Endometrium (tissue), 2 donors: ENCODE data around the gene PLS1.
"Not testable (repeated sequence)": the region's sequence is repeated elsewhere in the genome, so short reads cannot be mapped to it uniquely, and the experiment has no call there.

Source experiments
- FAIRE-seq: peaks from 2 replicates; lab custom pipeline; 2012; peaks lifted over from hg19 to GRCh38; lab: Jason Lieb, UNC
- donor health status: control.
- donor health status: control.

The PLS1 gene

GRCh38 chr3:142595581-142595950 is 627 bp upstream of the PLS1 start:
- no peak for FAIRE-seq

GRCh38 chr3:142596726-142597088 is 514 bp downstream of the PLS1 start:
- FAIRE-seq, result no peak

GRCh38 chr3:142597906-142598305 is 1.7 kb downstream of the PLS1 start:
- no peak for FAIRE-seq

GRCh38 chr3:142601713-142602112 is 5.5 kb downstream of the PLS1 start:
- FAIRE-seq, result no peak

DNA sequence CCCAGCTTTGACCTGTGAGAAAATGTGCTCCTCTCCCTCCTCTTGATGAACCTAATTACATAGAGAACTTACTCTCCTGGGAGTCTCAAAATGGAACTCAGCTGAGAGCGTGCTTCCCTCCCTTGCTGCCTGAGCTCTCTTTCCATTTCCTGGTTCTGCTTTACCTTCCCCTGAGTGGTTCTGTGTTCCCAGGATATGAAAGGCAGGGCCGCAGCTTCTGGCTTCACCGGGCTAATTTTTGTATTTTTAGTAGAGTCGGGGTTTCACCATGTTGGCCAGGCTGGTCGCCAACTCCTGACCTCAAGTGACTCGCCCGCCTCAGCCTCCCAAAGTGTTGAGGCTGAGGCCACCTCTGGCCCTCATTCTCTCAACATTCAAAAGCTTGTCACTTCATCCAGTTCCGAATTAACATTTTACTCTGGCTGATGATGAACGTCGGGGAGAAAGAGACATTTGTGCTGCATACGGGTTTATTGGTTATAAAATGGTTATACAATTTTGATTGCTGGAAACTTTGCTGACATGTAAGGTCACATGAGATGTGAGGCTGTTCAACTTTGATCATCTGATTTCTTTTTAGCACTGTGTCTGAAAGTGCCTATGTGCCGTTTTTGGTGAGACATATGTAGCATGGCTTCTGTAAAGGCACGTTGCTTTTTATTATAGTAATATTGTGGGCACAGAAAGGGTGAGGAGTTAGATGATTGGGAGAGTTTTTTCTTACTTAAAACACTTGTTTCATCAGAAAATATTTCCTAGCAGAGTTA is 6.6 kb downstream of the PLS1 start:
- FAIRE-seq, result no peak

DNA sequence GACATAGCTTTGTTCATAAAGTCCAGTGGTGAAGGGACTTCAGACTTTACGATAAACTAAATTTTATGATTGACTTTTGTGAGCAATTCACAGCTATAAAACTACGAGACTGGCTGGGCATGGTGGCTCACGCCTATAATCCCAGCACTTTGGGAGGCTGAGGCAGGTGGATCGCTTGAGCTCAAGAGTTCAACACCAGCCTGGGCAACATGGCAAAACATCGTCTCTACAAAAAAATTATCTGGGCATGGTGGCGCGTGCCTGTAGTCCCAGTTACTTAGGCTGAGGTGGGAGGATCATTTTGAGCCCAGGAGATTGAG is 7.2 kb downstream of the PLS1 start:
- FAIRE-seq, result not testable (repeated sequence)

DNA sequence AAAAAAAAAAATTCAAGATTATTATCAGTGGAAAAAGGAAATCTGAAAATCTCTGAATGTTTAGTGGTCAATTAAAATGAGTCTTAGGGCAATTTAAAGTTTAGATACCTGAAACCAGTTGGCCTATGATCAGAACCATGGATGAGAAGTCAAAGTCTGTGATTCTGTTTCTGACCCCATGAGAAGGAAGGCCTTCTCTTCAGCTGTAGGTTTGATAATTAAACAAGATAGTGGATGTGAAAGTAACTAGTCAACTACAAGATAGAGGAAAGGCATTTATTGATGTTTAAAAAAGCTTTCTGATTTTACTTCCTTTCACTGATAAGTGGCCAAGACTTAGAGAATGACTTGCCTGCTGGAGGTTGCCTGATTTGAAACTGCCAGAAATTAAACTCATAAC is 8.7 kb downstream of the PLS1 start:
- FAIRE-seq, result no peak

DNA sequence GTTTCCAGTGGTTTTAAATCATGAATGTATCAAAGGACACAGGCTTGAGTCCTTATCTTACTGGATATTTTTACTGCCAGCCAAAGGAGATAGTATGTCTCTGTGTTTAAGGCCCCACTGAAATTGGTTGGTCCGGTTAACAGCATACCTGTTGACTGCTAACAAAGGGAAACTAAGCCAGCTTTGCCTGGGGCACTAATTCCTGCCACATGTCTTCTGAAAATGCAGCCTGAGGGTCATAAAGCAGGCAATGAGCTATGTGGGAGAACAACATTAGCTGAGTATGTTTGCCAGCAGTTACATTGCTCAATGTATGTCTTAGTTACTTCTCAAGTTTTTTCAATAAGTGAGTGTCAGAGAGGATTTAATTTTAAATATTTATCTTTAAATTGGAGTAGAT is 12.4 kb downstream of the PLS1 start:
- FAIRE-seq, result no peak

- FAIRE-seq, result no peak
Measured at GRCh38 chr3:142609136-142609535, 12.9 kb downstream of the PLS1 start.

DNA sequence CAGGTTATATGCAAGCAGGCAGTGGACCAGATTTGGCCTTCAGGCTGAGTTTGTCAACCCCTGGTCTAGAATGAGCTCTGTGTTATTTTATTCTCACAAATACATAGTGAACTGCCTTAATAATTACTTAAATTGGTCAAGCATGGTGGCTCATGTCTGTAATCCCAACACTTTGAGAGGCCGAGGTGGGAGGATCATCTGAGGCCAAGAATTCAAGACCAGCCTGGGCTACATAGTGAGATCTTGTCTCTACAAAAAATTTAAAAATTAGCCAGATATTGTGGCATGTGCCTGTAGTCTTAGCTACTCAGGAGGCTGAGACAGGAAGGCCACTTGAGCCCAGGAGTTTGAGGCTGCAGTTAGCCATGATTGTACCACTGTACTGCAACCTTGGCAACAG is 15.0 kb downstream of the PLS1 start:
- no peak for FAIRE-seq

- FAIRE-seq, result no peak
Measured at GRCh38 chr3:142613491-142613890, 17.3 kb downstream of the PLS1 start.

DNA sequence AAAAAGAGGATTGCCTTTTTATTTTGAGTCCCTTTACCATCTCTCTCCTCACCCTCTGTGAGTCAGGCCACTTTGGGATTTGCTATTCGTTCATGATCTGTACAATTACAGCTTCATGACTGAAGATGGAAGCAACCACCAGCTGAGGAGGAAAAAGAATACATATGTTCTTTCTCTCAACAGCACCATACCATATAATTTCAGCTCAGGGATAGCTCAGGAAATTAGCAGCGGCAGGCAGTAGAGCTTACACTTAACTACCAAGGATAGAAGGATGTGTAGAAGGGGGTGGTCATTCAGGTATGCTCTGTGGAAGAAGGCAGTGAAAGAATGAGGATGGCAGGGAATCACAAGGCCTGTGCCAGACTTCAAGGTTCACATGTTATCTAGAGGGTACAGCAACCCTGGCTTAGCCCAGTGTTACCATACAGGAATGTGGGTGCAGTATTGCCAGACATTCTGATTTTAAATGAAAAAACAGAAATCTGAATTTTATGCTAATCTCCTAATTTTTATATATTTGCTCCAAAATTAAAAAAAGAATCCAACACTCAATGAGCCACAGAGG is 17.9 kb downstream of the PLS1 start:
- no peak for FAIRE-seq

DNA sequence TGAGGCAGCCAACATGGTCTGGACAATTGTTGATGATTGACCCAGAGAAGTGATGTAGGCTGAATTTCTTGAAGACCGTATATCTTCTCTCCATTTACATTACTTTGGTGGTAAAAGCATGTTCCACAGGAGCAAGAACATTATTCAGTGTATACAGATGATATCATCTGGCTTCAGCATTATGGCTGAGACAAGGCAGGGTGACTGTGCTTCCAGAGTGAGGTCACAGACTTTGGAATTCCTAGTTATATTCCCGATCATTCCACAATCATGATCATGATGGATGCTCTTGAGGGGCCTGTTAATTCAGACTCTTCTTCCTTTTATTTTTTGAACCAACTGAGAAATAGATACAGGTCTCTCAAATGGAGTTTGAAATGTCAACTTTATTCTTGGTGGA is 19.0 kb downstream of the PLS1 start:
- no peak for FAIRE-seq

GRCh38 chr3:142618917-142619461 is 22.8 kb downstream of the PLS1 start:
- no peak for FAIRE-seq

- no peak for FAIRE-seq
Measured at GRCh38 chr3:142622405-142622804, 26.2 kb downstream of the PLS1 start.

- no peak for FAIRE-seq
Measured at GRCh38 chr3:142623194-142623593, 27.0 kb downstream of the PLS1 start.

GRCh38 chr3:142624341-142625152 is 28.4 kb downstream of the PLS1 start:
- FAIRE-seq, result no peak

DNA sequence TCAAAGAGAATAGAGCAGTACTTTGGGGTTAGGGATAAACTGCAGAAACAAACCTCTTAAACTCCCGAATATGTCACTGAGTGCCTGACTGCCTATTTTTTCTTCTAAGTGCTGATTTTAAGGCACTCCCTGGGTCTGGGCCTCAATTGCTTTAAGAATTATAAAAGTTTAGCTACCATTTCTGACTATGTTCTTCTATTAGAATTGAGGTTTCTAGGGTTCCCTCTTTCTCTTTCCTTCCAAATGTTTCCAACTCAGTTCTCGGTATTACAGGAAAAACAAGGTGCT is 28.9 kb downstream of the PLS1 start:
- FAIRE-seq, result no peak

DNA sequence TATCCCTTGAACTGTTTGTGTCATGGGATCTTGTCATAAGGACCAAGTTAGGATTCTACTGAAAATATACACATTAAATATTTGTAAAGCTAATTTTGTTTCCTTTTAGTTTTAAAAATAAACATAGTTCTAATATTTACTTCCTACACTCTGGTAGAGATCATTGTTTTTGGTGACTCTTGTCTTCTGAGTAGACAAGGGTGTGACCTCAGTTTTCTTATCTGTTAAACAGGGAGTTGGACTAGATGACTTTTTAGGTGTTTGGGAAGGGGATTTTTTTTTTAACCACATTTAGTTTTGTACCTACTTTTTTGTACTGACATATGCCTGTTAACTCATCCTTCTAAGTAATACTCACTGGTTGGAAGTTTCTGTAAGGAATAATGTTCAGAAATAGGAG is 30.8 kb downstream of the PLS1 start:
- FAIRE-seq, result no peak

- FAIRE-seq, result no peak
Measured at GRCh38 chr3:142628801-142629200, 32.6 kb downstream of the PLS1 start.

DNA sequence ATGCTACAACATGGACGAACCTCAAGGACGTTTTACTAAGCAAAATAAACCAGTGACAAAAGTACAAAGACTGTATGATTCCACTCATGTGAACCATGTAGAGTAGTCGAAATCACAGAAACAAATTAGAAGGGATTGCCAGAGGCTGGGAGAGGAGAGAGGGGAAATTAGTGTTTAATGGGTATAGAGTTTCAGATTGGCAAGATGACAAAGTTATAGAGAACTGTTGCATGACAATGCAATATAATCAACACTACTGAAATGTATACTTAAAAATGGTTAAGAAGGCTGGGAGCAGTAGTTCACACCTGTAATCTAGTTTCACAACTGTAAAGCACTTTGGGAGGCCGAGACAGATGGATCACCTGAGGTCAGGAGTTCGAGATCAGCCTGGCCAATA is 36.9 kb downstream of the PLS1 start:
- FAIRE-seq, result no peak

GRCh38 chr3:142636050-142636449 is 39.9 kb downstream of the PLS1 start:
- no peak for FAIRE-seq

- FAIRE-seq, result no peak
Measured at GRCh38 chr3:142636664-142637063, 40.5 kb downstream of the PLS1 start.

DNA sequence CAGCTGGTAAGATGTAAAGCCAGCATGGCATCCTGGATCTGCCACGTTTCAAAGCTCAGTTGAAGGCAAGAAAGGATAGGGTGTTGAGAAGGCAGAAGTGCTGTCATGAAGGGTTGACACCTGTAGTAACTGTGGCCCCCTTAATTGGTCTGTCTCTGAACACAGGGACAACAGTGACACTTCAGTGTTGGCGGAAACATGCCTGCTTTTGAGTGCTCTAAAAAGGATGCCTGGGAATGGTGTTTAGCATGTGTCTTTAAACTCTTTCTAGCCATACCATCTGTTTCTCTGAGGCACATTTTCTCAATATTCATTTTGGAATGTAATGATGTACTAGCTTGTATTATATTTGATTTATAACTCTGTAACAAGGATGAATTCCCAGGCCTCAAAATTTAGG is 42.1 kb downstream of the PLS1 start:
- FAIRE-seq, result no peak
